ENCODE data around the gene FOXK2. TPM values are rescaled to one million over a fixed set of nuclear protein-coding genes. Genes with fewer than 3 reads are reported as not detected.

The FOXK2 gene
- total RNA-seq, 1 donor from 2014 or later = 29.7 TPM

GRCh38 chr17:82638183-82638773 is 118.7 kb downstream of the FOXK2 start:
- no peak for DNase-seq (ENCODE audit: low read depth, low spot score)

- DNase-seq (ENCODE audit: low read depth, low spot score) = no peak
Measured at GRCh38 chr17:82639628-82640027, 120.1 kb downstream of the FOXK2 start.

GRCh38 chr17:82640036-82640435 is 120.5 kb downstream of the FOXK2 start:
- no peak for DNase-seq (ENCODE audit: low read depth, low spot score)

- DNase-seq (ENCODE audit: low read depth, low spot score) = no peak
Measured at GRCh38 chr17:82642022-82642421, 122.5 kb downstream of the FOXK2 start.

GRCh38 chr17:82644148-82644547 is 124.6 kb downstream of the FOXK2 start:
- no peak for DNase-seq (ENCODE audit: low read depth, low spot score)

- no peak for DNase-seq (ENCODE audit: low read depth, low spot score)
Measured at GRCh38 chr17:82645516-82645915, 126.0 kb downstream of the FOXK2 start.

- DNase-seq (ENCODE audit: low read depth, low spot score) = no peak
Measured at GRCh38 chr17:82647593-82648164, 128.1 kb downstream of the FOXK2 start.

GRCh38 chr17:82648165-82648668 is 128.7 kb downstream of the FOXK2 start, which contains the start of gene WDR45B:
TSS of gene WDR45B (minus strand) at chr17:82648444. CDS start at chr17:82648340, 104 bp downstream.
- DNase-seq (ENCODE audit: low read depth, low spot score) = peak; percentile 91

GRCh38 chr17:82648742-82649331 is 129.3 kb downstream of the FOXK2 start:
- DNase-seq (ENCODE audit: low read depth, low spot score) = no peak

GRCh38 chr17:82649501-82650261 is 130.1 kb downstream of the FOXK2 start:
- DNase-seq (ENCODE audit: low read depth, low spot score) = no peak

GRCh38 chr17:82650723-82651122 is 131.2 kb downstream of the FOXK2 start:
- no peak for DNase-seq (ENCODE audit: low read depth, low spot score)

GRCh38 chr17:82653651-82654528 is 134.4 kb downstream of the FOXK2 start:
- DNase-seq (ENCODE audit: low read depth, low spot score) = no peak

Other genes starting within 250 kb of the FOXK2 start
- 58.5 and 58.9 TPM in 2 replicates for gene CSNK1D, start 246.0 kb upstream of the FOXK2 start, total RNA-seq
- gene CD7, start 202.1 kb upstream of the FOXK2 start, total RNA-seq = not detected in 2 replicates
- 2.0 and 4.4 TPM in 2 replicates for gene SECTM1, start 186.0 kb upstream of the FOXK2 start, total RNA-seq
- 0.11 TPM in 1 of 2 replicates, not detected in the other for gene TEX19, start 160.5 kb upstream of the FOXK2 start, total RNA-seq
- not detected in 2 replicates for gene UTS2R, start 148.0 kb upstream of the FOXK2 start, total RNA-seq
- gene HEXD, start 101.4 kb upstream of the FOXK2 start, total RNA-seq = 9.6 and 11.3 TPM in 2 replicates
- gene OGFOD3, start 101.1 kb upstream of the FOXK2 start, total RNA-seq = 32.4 and 36.7 TPM in 2 replicates
- 44.8 and 52.4 TPM in 2 replicates for gene CYBC1, start 69.0 kb upstream of the FOXK2 start, total RNA-seq
- gene NARF, start 61.0 kb upstream of the FOXK2 start, total RNA-seq = 43.7 and 51.4 TPM in 2 replicates
- 59.4 and 79.9 TPM in 2 replicates for gene WDR45B, start 128.7 kb downstream of the FOXK2 start, total RNA-seq
- 6.5 and 9.1 TPM in 2 replicates for gene RAB40B, start 179.0 kb downstream of the FOXK2 start, total RNA-seq
- gene FN3KRP, start 197.0 kb downstream of the FOXK2 start, total RNA-seq = 29.1 and 37.2 TPM in 2 replicates
- 4.2 and 5.3 TPM in 2 replicates for gene FN3K, start 215.9 kb downstream of the FOXK2 start, total RNA-seq
- gene TBCD, start 232.3 kb downstream of the FOXK2 start, total RNA-seq = 39.0 and 77.0 TPM in 2 replicates

Measured in pulmonary artery endothelial cell (primary cell).